NOMO-1 treated with dmso at 0.1 percent for 144 hours (cell line): ENCODE data around the gene SAMD13.

Source experiments
- DNase-seq: peaks from one replicate; lab custom pipeline; 2025; ENCODE audit not compliant: unreplicated experiment; lab: John Stamatoyannopoulos, UW

Gene SAMD13

DNA sequence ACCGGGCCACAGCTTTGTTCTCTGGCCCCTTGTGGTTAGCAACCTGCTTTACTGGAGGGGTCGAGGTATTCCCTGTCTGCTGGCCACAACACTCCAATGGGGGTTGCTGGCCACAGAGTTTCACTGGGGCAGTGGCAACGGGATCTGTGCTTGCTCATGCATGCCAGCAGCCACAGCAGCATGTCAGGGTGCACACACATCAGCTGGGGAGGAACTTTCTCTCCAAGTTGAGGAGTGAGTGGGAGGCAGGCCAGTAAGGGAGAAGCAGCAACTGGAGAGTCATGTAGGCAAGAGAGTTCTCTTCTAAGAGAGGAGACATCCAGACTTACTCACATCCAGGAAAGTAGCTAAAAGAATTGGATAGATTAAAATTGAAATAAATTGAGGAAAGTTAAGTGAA lies 38.0 kb downstream of the SAMD13 start:
- no peak for DNase-seq

- no peak for DNase-seq
These were observed 42.8 kb downstream of the SAMD13 start for GRCh38 chr1:84344286-84344685.

- no peak for DNase-seq
These were observed 43.7 kb downstream of the SAMD13 start for GRCh38 chr1:84345220-84345619.

- no peak for DNase-seq
These were observed 45.9 kb downstream of the SAMD13 start for GRCh38 chr1:84347271-84347931.

DNA sequence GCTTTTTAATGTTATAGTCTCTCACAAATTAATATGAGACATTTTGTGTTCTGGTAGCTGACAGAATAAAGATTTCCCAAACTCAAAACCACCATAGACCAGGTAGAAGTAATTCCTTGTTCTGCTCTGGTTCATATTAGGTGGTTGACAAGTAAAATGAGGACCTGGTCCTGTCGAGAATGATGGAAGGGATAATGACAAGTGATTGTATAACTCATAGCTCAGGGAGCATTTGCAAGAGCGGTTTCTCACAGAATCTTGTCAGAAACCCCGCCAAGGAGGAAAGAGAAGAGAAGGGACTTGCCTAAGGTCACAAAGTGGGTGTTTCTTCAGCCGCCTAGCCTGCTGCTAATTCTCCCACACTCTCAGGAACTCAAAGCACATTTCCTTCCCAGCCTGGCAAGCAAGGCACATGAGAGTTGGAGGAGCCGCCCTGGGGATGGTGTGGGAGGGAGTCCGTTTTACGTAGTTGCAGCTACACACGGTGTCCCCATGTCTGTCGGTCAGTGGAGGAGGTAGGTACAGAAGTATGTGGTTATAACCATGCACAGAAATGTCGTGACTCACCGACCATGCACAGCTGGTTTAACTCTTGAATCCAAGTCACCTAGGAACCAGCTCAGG lies 46.5 kb downstream of the SAMD13 start:
- no peak for DNase-seq

DNA sequence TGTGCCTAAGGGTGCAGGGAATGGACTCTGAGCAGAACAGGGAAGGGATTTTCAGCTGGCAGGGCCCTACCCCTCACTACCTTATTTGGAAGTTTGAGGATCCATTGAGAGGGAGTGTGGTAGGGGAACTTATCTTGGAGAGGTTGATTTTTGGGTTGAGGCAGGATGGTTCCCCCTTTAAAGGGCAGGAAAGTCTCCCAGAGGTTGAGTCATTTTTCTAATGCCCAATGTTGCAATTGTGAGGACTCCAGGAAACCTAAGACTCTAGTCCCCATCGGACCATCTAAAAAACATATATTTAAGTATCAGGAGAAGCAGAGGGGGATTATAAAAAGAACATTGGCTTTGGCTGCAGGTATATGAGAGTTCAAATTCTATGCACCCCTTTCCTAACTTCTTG lies 47.3 kb downstream of the SAMD13 start:
- no peak for DNase-seq

- no peak for DNase-seq
These were observed 48.6 kb downstream of the SAMD13 start for GRCh38 chr1:84350104-84350503.

GRCh38 chr1:84350550-84350949 lies 49.0 kb downstream of the SAMD13 start:
- no peak for DNase-seq

- no peak for DNase-seq
These were observed 51.0 kb downstream of the SAMD13 start for GRCh38 chr1:84352298-84353106.

DNA sequence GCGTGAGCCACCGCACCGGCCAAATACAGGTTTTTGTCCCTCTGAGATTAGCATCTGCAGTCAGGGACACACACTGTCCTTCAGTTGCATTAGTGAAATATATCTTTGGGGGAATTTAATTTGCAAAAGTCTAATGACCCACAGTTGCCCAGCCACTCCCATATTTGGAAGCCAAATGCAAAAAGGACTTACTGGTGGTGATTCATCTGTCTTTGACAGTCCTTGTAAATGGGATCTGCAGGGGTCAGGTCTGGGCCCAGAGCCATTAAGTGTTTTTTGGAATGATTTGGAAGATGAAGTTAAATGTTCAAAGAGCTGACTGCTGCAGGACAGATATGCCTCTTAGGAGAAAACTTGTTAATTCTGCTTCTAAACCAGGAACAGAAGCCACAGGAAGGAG lies 52.2 kb downstream of the SAMD13 start:
- no peak for DNase-seq

DNA sequence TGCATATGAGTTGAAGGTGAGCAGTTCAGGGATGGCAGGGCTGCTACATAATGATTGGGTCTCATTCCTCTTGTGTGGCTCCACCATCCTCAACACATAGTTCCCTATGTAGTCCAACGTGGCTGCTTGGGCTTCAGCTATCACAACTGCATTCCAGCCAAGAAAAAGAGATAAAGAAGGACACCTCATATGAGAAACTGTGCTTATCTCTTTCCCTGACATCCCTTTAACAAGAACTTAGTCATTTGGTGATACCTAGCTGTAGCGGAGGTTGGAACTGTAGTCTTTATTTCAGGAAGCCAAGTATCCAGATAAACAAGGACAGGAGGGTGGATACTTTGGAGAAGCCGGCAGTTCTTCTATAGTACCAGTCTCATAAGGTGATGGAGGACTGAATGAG lies 54.0 kb downstream of the SAMD13 start:
- DNase-seq, result no peak

- DNase-seq, result no peak
These were observed 55.4 kb downstream of the SAMD13 start for GRCh38 chr1:84356881-84357280.

DNA sequence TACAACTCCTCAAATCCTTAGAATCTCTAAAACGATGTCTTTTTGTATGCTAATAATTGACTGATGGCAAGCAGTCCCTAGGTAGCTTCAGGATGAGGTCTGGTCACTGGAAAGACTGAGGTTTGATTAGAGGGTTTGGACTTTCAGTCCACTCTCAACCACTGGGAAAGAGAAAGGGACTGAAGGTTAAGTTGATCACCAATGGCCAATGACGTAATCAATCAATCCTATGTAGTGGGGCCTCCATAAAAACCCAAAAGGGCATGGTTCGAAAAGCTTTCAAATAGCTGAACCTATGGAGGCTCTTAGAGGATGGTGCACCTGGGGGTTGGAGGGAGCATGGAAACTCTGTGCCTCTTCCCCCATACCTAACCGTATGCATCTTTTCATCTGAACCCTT lies 57.2 kb downstream of the SAMD13 start:
- DNase-seq, result no peak

- no peak for DNase-seq
These were observed 58.8 kb downstream of the SAMD13 start for GRCh38 chr1:84360316-84360715.

GRCh38 chr1:84361796-84362195 lies 60.3 kb downstream of the SAMD13 start:
- no peak for DNase-seq

GRCh38 chr1:84363019-84363418 lies 61.5 kb downstream of the SAMD13 start:
- no peak for DNase-seq

GRCh38 chr1:84363622-84364021 lies 62.1 kb downstream of the SAMD13 start:
- DNase-seq, result no peak

DNA sequence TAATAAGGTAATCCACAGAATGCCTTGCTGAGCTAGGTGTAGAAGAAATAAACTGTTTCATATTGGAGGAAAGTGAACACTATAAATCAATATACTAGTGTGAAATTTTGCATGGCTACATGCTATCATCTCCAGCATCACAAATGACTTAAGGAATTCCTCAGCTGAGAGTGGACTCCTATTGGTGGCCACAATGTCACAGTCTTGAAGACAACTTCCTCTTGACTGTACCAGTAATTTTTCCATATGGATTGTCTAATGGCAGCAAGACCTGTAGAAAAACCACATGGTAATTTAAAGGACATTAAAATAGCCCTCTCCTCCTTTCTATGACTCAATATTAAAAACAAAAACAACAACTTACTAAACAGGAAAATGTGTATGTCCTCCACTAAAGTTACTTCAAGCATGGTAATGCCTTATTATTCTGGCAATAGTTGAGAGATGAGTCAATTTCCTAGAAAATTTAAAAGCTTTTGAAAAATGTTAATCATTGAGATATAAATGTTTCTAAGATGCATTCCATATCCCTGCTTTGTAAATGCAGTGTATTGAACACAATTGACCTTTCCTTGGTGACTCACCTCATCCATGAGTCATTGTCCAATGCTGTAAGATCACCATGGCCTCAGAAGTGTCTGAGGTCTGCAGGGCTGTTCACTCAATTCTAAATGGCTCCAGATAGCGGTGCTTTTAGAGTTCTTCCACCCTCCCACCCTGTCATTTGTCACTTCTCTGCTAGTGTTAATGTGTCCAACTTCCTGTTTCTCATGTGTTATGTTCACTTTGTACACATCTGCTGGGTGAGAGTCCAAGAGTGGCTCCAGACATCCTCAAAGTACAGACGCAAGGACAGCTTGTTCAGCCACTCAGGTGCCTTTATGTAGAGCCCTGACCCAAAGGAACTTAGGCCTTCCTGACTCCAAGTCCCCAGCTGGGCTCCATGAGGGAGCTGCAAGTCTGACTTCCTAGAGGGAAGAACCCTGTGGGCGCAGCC lies 64.0 kb downstream of the SAMD13 start:
- DNase-seq, result peak; percentile 3

- no peak for DNase-seq
These were observed 65.3 kb downstream of the SAMD13 start for GRCh38 chr1:84366786-84367185.

DNA sequence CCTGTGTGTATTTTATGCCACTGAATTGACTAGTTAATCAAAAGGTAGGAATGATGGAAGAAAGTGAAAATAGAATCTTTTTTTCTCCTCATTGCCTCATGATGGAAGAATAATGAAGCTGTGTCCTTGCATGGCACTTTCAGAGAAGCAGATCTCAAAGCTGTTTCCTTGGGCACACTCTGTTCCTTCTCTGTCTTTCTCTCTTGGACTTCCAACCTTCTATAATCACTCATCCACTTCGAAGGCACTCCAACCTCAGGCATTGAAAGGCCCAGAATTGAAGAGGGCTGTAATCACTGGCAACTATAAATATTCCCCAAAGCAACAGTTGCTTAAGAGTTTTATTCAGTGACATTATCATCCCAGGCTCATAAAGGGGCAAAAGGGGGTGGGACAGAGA lies 65.7 kb downstream of the SAMD13 start:
- DNase-seq, result no peak

DNA sequence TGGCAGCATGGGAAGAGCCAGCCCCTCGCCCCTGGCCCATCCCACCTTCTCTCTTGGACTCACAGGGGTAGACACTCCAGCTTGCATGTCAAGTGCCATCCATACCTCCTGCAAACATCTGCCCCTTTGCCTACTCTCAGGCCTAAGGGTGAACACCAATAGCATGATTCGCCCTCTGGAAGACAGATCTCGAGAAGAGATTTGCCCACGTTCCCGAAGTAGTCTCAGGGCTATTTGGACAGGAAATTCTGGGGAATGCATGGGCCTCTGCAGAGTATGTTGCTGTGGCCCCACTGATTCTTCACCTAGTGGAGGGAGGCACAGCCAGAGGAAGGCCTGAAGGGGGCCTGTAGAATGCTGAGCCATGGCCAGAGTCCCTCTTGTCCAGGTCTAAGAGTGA lies 66.9 kb downstream of the SAMD13 start:
- DNase-seq, result no peak
